HG02571 (cell line): ENCODE measurements around the gene LAMA4.

ENCODE experiments used
- ATAC-seq: cut with Tn5 transposase; IDR thresholded peaks from one replicate; pipeline ENCODE4 v1.9.1; 2021; ENCODE audit warnings: mild to moderate bottlenecking, moderate library complexity; ENCODE audit not compliant: unreplicated experiment

LAMA4 gene

GRCh38 chr6:112253841-112254816 lies at the start of gene LAMA4:
Gene LAMA4 (minus strand): TSS chr6:112254567. CDS start chr6:112254150, 417 bp downstream.
- no peak for ATAC-seq

- ATAC-seq, result no peak
Measured at GRCh38 chr6:112302142-112302705, 47.9 kb upstream of the LAMA4 start.

GRCh38 chr6:112300896-112301295 lies 46.5 kb upstream of the LAMA4 start:
- ATAC-seq, result no peak

GRCh38 chr6:112298816-112299281 lies 44.5 kb upstream of the LAMA4 start:
- ATAC-seq, result no peak

- ATAC-seq, result no peak
Measured at GRCh38 chr6:112298021-112298745, 43.8 kb upstream of the LAMA4 start.

GRCh38 chr6:112296694-112297093 lies 42.3 kb upstream of the LAMA4 start:
- no peak for ATAC-seq

GRCh38 chr6:112296122-112296521 lies 41.8 kb upstream of the LAMA4 start:
- ATAC-seq, result no peak

- ATAC-seq, result no peak
Measured at GRCh38 chr6:112291161-112291762, 36.9 kb upstream of the LAMA4 start.

- no peak for ATAC-seq
Measured at GRCh38 chr6:112289038-112289566, 34.7 kb upstream of the LAMA4 start.

- no peak for ATAC-seq
Measured at GRCh38 chr6:112288475-112288874, 34.1 kb upstream of the LAMA4 start.

- no peak for ATAC-seq
Measured at GRCh38 chr6:112287577-112288225, 33.3 kb upstream of the LAMA4 start.

GRCh38 chr6:112286500-112287144 lies 32.3 kb upstream of the LAMA4 start:
- ATAC-seq, result no peak

- ATAC-seq, result no peak
Measured at GRCh38 chr6:112286010-112286409, 31.6 kb upstream of the LAMA4 start.

- no peak for ATAC-seq
Measured at GRCh38 chr6:112284603-112285002, 30.2 kb upstream of the LAMA4 start.

GRCh38 chr6:112283621-112284020 lies 29.3 kb upstream of the LAMA4 start:
- ATAC-seq, result no peak

GRCh38 chr6:112281821-112282615 lies 27.7 kb upstream of the LAMA4 start:
- no peak for ATAC-seq

- no peak for ATAC-seq
Measured at GRCh38 chr6:112279031-112279935, 24.9 kb upstream of the LAMA4 start.

- no peak for ATAC-seq
Measured at GRCh38 chr6:112275365-112275764, 21.0 kb upstream of the LAMA4 start.
